Adipose tissue (tissue), 3 donors: Measurements from ENCODE around the gene PID1. TPM values are rescaled to one million over a fixed set of nuclear protein-coding genes. Genes with fewer than 3 reads are reported as not detected.
"Not testable (repeated sequence)": the region's sequence is repeated elsewhere in the genome, so short reads cannot be mapped to it uniquely, and the experiment has no call there.

ENCODE experiments used
- H3K27ac ChIP-seq: one replicate; pipeline ENCODE4 v1.5.1; 2013; ENCODE audit warnings: low read depth, low read length
- WGBS, 3 donors: extraction: QIAGEN DNeasy Blood & Tissue Kit; methylation state at CpG; one replicate each; pipeline ENCODE4 v1.1.7; 2013; 5-methylcytosine and 5-hydroxymethylcytosine counted together
- polyA plus RNA-seq, 3 donors: library from polyadenylated mRNA; stranded (reverse); fragments of 200-250 nt; gene quantifications; one replicate each; pipeline ENCODE4 v1.2.3, GENCODE V29; 2013
- donor health status: healthy with polysubstance abuse.
- donor health status: Bipolar disorder and iron deficiency.
- donor health status: healthy.

The PID1 gene
- polyA plus RNA-seq, 3 donors, result 5.8 to 109 (median 17.0) TPM

- no peak overlapping the region for H3K27ac ChIP-seq
- 77 to 80% (median 78%) methylated on average over 3 of the region's 3 CpGs for WGBS, 3 donors
Observed at GRCh38 chr2:229231328-229231868, 39.7 kb downstream of the PID1 start.

DNA sequence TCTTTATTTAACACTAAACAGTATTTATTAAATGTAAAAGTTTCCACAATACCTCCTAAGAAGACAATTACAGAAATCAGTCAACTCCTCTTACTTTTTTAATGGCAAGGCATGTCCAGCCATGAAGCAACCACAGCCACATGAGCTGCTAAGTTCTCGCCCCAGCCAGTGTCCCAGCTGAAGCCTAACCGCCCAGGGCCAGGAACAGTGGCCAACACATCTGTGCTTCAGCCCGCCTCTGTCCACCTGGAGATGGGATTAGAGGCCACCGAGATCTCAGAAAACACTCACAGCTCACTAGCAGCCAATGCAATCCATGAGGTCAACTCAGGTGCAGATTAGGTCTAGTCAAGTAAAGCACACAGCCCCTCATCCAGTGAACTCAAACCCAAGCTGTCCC, 40.2 kb downstream of the PID1 start:
- 70 to 72% (median 70%) methylated on average over 4 of the region's 4 CpGs for WGBS, 3 donors

GRCh38 chr2:229230256-229230655, 40.8 kb downstream of the PID1 start:
- 52 to 77% (median 64%) methylated on average over 2 of the region's 2 CpGs for WGBS, 3 donors
- no peak overlapping the region for H3K27ac ChIP-seq

More for the DNA sequence above, 40.2 kb downstream of the PID1 start:
- H3K27ac ChIP-seq, result no peak overlapping the region

- H3K27ac ChIP-seq, result no peak overlapping the region
- 55 to 71% (median 62%) methylated on average over 2 of the region's 2 CpGs for WGBS, 3 donors
Observed at GRCh38 chr2:229226382-229226781, 44.7 kb downstream of the PID1 start.

- H3K27ac ChIP-seq, result no peak overlapping the region
- 92 to 96% (median 96%) methylated on average over 1 of the region's 1 CpG for WGBS, 3 donors
Observed at GRCh38 chr2:229223107-229223506, 48.0 kb downstream of the PID1 start.

GRCh38 chr2:229221641-229222040, 49.4 kb downstream of the PID1 start:
- WGBS, 3 donors, result 57 to 93% (median 81%) methylated on average over 3 of the region's 3 CpGs
- no peak overlapping the region for H3K27ac ChIP-seq

DNA sequence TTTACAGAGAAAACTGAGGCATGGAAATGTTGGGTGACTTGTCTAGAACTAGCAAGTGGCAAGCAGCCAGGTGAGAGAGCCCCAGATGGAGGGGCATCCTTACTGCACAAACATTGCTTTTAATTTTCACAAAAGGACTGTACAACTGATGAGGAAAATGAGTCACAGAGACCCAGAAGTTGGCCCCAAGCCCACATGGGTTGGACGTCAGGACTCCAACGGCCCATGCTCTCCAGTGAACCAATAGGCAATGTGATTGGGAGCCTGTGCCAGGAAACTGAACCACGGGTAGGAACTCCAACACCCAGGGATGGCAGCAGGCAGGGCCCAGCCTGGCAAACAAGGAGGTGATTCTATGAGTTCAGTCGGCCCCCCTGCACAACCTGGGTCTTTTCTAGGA, 50.8 kb downstream of the PID1 start:
- 64 to 74% (median 69%) methylated on average over 4 of the region's 4 CpGs for WGBS, 3 donors
- H3K27ac ChIP-seq, result no peak overlapping the region

DNA sequence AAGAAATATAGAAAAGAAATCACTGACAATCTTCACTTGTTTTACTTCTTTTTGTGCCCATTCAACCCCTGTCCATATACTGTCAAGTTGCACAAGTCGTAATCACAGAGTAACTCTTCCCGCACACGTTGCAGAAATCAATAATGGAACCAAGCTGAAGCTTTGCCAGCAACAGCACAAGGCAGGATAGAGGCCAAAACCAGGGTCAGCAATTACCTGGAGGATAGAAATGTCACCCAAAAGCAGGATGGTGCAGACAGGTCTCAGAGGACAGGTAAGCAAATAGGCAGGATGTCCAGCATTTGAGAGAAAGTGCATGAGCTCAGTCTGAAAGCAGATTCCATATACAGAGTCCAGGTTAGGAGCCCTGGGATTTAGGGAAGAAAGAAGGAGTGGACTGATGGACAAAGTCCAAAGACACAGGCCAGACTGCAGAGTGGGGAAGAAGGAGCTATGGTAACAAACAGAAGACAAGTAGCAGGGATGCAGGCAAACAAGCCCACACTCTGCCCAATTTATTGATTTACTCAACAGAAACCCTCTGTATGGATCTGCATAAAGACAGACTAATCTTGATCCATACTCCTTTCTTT, 52.7 kb downstream of the PID1 start:
- 25 to 87% (median 78%) methylated on average over 3 of the region's 3 CpGs for WGBS, 3 donors
- no peak overlapping the region for H3K27ac ChIP-seq

DNA sequence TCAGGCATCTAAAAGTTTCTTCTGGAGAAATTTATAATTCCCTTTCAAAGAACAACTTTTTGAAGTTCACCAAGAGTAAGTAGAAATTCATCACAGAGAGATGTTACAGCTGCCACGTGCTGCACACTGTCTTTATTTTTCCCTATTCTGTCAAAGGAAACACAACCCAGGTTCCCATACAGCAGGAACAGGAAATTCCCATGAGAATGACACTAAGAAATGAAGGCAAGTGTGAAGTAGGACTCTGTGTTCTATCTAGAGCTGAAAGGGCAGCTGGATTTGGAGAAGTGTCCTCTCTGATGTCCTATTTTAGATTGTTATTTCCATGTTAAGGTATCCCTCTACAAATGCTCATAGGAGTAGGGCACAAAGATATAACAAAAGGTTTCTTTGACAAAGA, 58.8 kb downstream of the PID1 start:
- no peak overlapping the region for H3K27ac ChIP-seq
- 0% methylated on average over 1 of the region's 1 CpG for WGBS, 3 donors

GRCh38 chr2:229210641-229211040, 60.4 kb downstream of the PID1 start:
- H3K27ac ChIP-seq, result no peak overlapping the region
- WGBS, 3 donors, result 79 to 86% (median 86%) methylated on average over 4 of the region's 4 CpGs

DNA sequence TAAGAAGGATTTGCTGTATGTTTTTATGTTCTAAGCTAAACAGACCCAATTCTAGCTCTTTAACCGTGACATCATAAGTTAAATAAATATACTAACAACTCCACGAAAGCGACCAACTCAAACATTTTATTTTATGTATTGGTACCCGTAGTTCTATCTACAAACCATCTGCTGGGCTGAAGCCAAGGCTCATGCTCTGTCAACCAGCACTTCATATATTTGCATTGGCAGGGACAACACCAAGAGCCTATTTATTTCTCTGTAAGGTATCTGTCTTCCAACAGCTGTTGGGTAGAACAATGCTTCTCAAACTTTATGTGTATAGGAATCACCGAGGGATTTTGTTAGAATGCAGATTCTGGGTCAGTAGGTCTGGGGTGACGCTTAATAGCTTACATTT, 64.5 kb downstream of the PID1 start:
- WGBS, 3 donors, result 58 to 82% (median 79%) methylated on average over 6 of the region's 6 CpGs
- no peak overlapping the region for H3K27ac ChIP-seq

- no peak overlapping the region for H3K27ac ChIP-seq
- WGBS, 3 donors, result 31 to 65% (median 63%) methylated on average over 5 of the region's 5 CpGs
Observed at GRCh38 chr2:229205704-229206103, 65.4 kb downstream of the PID1 start.

DNA sequence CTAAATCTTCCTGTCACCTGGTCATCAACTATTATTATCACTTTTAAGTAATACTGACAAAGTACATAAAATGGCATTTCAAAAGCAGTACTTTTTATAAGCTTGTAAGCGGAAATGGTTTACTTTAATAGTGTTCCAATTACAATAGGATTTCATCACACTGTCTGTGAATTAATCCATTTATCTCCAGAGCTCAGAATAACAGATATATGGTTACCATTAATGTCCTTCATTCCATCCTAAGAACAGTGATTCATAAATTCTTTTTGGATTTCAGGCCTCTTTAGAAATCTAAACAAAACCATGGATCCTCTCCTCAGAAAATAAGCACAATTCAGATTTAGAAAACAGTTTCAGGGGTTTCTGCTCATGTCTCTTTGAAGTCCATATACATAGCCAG, 68.4 kb downstream of the PID1 start:
- H3K27ac ChIP-seq, result no peak overlapping the region
- 89 to 92% (median 92%) methylated on average over 1 of the region's 1 CpG for WGBS, 3 donors

DNA sequence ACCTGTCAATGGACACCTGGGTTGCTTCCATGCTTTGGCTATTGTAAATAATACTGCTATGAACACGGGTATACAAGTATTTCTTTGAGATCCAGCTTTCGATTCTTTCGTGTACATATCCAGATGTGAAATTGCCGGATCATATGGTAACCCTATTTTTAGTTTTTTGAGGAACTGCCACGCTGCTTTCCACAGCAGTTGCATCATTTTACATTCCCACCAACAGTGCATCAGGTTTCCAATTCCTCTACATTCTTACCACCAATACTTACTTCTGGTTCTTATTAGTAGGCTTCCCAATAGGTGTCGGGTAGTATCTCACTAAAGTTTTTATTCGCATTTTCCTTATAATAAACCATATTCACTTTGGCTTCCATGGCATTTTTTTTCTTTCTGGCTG, 69.6 kb downstream of the PID1 start:
- 79 to 82% (median 80%) methylated on average over 7 of the region's 7 CpGs for WGBS, 3 donors
- no peak overlapping the region for H3K27ac ChIP-seq

DNA sequence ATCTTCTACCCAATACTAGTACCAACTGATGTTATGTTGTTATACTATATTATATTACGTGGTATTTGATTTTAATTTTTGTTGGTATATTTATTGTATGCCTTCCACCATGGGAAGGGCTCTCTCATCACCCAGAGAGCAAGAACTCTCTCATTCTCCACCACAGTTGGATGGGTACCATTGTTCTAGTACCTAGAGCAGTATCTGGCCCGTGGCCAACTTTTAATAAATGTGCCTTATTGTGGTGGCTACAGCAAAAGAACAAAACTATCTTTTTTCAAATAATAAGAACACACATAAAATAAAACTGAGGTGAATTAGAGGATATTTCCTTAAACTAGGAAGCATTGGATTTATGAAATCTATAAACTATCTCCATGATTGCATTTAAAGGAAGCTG, 71.8 kb downstream of the PID1 start:
- 62 to 74% (median 69%) methylated on average over 2 of the region's 2 CpGs for WGBS, 3 donors
- H3K27ac ChIP-seq, result no peak overlapping the region

- H3K27ac ChIP-seq, result no peak overlapping the region
- 62 to 76% (median 72%) methylated on average over 2 of the region's 2 CpGs for WGBS, 3 donors
Observed at GRCh38 chr2:229196448-229196847, 74.6 kb downstream of the PID1 start.

DNA sequence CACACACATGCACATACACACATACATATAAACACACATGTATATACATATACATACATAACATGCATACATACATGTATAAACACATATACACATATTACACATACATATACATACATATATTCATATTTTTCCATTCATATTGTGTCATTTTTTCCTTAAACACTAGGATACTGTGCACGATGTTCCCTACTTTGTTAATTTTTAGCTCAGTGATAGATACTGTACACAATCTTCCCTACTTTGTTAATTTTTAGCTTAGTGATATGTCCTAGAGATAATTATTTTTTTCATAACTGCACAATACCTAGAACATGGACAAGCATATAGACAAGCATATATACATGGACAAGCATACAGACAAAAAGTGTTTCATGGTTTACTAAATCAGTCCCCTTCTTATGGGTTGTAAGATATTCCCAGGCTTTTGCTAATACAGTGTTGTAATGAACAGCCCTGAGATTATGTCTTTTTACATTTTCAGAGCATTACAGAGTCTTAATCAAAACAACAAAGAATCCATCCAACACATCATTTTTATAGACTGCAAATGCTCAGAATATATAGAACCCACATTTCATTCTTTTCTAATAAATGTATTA, 75.6 kb downstream of the PID1 start:
- 38 to 89% (median 86%) methylated on average over 1 of the region's 1 CpG for WGBS, 3 donors
- no peak overlapping the region for H3K27ac ChIP-seq

DNA sequence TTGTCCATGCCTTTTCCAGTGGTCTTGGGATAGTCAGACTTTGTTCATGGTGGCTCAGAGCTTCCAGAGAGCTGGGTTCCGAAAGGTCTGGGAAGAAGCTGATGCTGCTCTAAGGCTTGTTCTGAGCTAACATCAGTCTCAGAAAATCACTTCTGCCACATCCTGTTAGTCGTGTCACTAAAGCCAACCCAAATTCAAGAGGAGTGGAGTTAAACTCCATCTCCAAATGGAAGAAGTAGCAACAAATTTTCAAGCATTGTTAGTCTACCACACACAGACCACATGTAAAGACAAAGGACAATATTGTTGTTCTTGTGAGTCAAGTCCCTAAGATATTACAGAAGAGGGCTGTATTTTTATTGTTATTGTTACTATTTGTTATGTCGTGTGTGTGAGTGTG, 77.8 kb downstream of the PID1 start:
- H3K27ac ChIP-seq, result no peak overlapping the region
- WGBS, 3 donors, result 63 to 80% (median 66%) methylated on average over 3 of the region's 3 CpGs

GRCh38 chr2:229191413-229191812, 79.7 kb downstream of the PID1 start:
- WGBS, 3 donors, result 74 to 90% (median 74%) methylated on average over 1 of the region's 1 CpG
- H3K27ac ChIP-seq, result no peak overlapping the region

DNA sequence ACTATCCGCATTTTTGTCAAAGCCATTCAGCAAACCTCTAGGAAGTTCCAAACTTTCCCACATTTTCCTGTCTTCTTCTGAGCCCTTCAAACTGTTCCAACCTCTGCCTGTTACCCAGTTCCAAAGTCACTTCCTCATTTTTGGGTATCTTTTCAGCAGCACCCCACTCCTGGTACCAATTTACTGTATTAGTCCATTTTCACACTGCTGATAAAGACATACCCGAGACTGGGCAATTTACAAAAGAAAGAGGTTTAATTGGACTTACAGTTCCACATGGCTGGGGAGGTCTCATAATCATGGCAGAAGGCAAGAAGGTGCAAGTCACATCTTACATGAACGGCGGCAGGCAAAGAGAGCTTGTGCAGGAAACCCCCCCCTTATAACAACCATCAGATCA, 84.0 kb downstream of the PID1 start:
- 57 to 76% (median 72%) methylated on average over 4 of the region's 4 CpGs for WGBS, 3 donors
- H3K27ac ChIP-seq, result not testable (repeated sequence)
